HG03442 (cell line): ENCODE measurements around the gene DGKI.

ENCODE experiments used
- ATAC-seq: cut with Tn5 transposase; IDR thresholded peaks from one replicate; pipeline ENCODE4 v1.9.1; 2021; ENCODE audit warnings: mild to moderate bottlenecking, moderate library complexity; ENCODE audit not compliant: unreplicated experiment

DGKI gene

GRCh38 chr7:137873524-137873923, 26.8 kb upstream of the DGKI start:
- ATAC-seq = peak; percentile 44

GRCh38 chr7:137871170-137871915, 24.6 kb upstream of the DGKI start:
- no peak for ATAC-seq

GRCh38 chr7:137870684-137871083, 23.9 kb upstream of the DGKI start:
- ATAC-seq = no peak

GRCh38 chr7:137870078-137870477, 23.3 kb upstream of the DGKI start:
- ATAC-seq = no peak

- ATAC-seq = no peak
Observed at GRCh38 chr7:137869260-137869659, 22.5 kb upstream of the DGKI start.

GRCh38 chr7:137867289-137867688, 20.5 kb upstream of the DGKI start:
- no peak for ATAC-seq

GRCh38 chr7:137865764-137866163, 19.0 kb upstream of the DGKI start:
- ATAC-seq = no peak

GRCh38 chr7:137862964-137863363, 16.2 kb upstream of the DGKI start:
- ATAC-seq = no peak

GRCh38 chr7:137862358-137862757, 15.6 kb upstream of the DGKI start:
- ATAC-seq = no peak

GRCh38 chr7:137860542-137860941, 13.8 kb upstream of the DGKI start:
- ATAC-seq = no peak

GRCh38 chr7:137853053-137853452, 6.3 kb upstream of the DGKI start:
- ATAC-seq = no peak

GRCh38 chr7:137852108-137852507, 5.3 kb upstream of the DGKI start:
- ATAC-seq = no peak

GRCh38 chr7:137850972-137851945, 4.5 kb upstream of the DGKI start:
- ATAC-seq = no peak

GRCh38 chr7:137850571-137850970, 3.8 kb upstream of the DGKI start:
- ATAC-seq = no peak

GRCh38 chr7:137848095-137848494, 1.3 kb upstream of the DGKI start:
- ATAC-seq = no peak

- ATAC-seq = peak; percentile 34
Observed at GRCh38 chr7:137847568-137848050, 835 bp upstream of the DGKI start.

- ATAC-seq = peak; percentile 37
Observed at GRCh38 chr7:137846549-137846826, 286 bp downstream of the DGKI start.

- ATAC-seq = no peak
Observed at GRCh38 chr7:137844677-137845425, 1.9 kb downstream of the DGKI start.

GRCh38 chr7:137839903-137840779, 6.6 kb downstream of the DGKI start:
- no peak for ATAC-seq

- no peak for ATAC-seq
Observed at GRCh38 chr7:137838706-137839315, 8.0 kb downstream of the DGKI start.
